ENCODE results near the gene ZDHHC9. TPM values are rescaled to one million over a fixed set of nuclear protein-coding genes. Genes with fewer than 3 reads are reported as not detected.

Gene ZDHHC9
- total RNA-seq, 5 donors from 2014 or later (not counting 1 experiment from before 2014, with no cell fraction given): 3.3 to 7.9 (median 7.3) TPM

- DNase-seq: no peak
- CTCF ChIA-PET: interaction anchor here (0.5 to 1.7 kb wide), 11 partner anchors 8 to 124 kb away, joined by 3 to 11 read pairs (median 4); no protein-coding TSS in a partner anchor
- Mint-ChIP-seq H3K36me3 (peaks cover 19% of the 10 kb centered on the region), H3K27ac (peak overlapping the region; percentile 84 to 97), H3K4me3 (peak overlapping the region; percentile 90 to 98 (median 94)), H3K9me3 (no peaks in the 10 kb centered on the region), H3K27me3 (no peaks in the 10 kb centered on the region), H3K4me1 (peaks cover 69 to 79% (median 72%) of the 10 kb centered on the region in 3 donors)
- H3K27ac ChIP-seq (ENCODE audit: low read length): peak overlapping the region; percentile 83
- no peaks in the 10 kb centered on the region for H3K9me3 ChIP-seq
- H3K4me3 ChIP-seq (ENCODE audit: control insufficient read depth in 1 of 2, extremely low read depth in 1 of 2, low read length in 1 of 2): peak overlapping the region; percentile 82 to 87
- peaks cover 29 to 73% of the 10 kb centered on the region in 2 experiments for H3K4me1 ChIP-seq (ENCODE audit: control insufficient read depth in 1 of 2, extremely low read depth in 1 of 2, insufficient read depth in 2 of 2, low read length in 2 of 2)
- peaks cover 0 to 35% of the 10 kb centered on the region in 2 donors for H3K36me3 ChIP-seq (ENCODE audit: control insufficient read depth in 2 of 2, extremely low read depth in 1 of 2, insufficient read depth in 1 of 2, low read length in 1 of 2)
- H3K27me3 ChIP-seq (replicated peaks in 1 of 2; ENCODE audit: control insufficient read depth in 2 of 2, extremely low read depth in 1 of 2, insufficient read depth in 2 of 2, low read length in 1 of 2): no peaks in the 10 kb centered on the region
- POLR2A ChIA-PET: interaction anchor here (0.6 to 1.5 kb wide), 6 partner anchors 8 to 379 kb away, joined by 3 to 7 read pairs (median 3); no protein-coding TSS in a partner anchor
- ATAC-seq (replicated peaks in 1 of 4): no peak
- WGBS (ENCODE audit: insufficient coverage): 0% methylated on average over 3 of the region's 6 CpGs
Measured at GRCh38 chrX:129780441-129781105, 63.1 kb downstream of the ZDHHC9 start.

DNA sequence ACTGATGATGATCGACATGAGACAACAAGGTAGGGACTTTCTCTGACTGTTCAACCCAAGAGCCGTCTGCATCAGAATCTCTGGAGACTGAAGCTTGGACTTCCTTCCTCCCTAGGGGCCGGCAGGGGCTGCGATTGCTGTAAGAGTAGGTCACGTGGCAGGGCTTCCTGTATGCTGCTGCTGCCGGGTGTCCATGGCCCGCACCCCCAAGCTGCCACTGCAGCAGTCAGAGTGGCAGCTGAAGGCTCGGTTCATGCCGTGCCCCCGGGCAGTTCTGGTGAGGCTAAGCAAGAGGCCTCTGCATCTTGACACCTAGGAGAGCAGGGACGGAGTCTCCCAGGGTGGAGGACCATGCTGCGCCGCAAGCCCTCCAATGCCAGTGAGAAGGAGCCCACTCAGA is 63.9 kb downstream of the ZDHHC9 start, which contains the start of gene SASH3:
TSS of gene SASH3 (plus strand) at position 203 of the 400 bp plus-strand sequence. CDS start at position 352, 149 bp downstream.
- Mint-ChIP-seq H3K4me3 (peak within 1 kb of the TSS; percentile 90 to 98 (median 94)), H3K4me1 (peaks cover 72 to 80% (median 74%) of the 10 kb centered on the region in 3 donors), H3K27ac (peak within 1 kb of the TSS; percentile 84 to 97), H3K27me3 (no peaks in the 10 kb centered on the region), H3K9me3 (no peaks in the 10 kb centered on the region), H3K36me3 (peaks cover 19% of the 10 kb centered on the region)
- H3K36me3 ChIP-seq (ENCODE audit: control insufficient read depth in 2 of 2, extremely low read depth in 1 of 2, insufficient read depth in 1 of 2, low read length in 1 of 2): peaks cover 0 to 31% of the 10 kb centered on the region in 2 donors
- ChIA-PET CTCF (interaction anchor here in 1 of 2 donors (1.0 to 1.1 kb wide), 2 partner anchors 10 to 20 kb away, joined by 3 read pairs; no protein-coding TSS in a partner anchor), POLR2A (interaction anchor here in 1 of 2 donors (1.2 kb wide), 1 partner anchor 10 kb away, joined by 3 read pairs; no protein-coding TSS in a partner anchor)
- H3K9me3 ChIP-seq: no peaks in the 10 kb centered on the region
- ATAC-seq (replicated peaks in 1 of 4): peak; percentile 30 to 46 (median 40)
- WGBS (ENCODE audit: insufficient coverage): 0% methylated on average over 7 of the region's 13 CpGs
- peaks cover 29 to 74% of the 10 kb centered on the region in 2 experiments for H3K4me1 ChIP-seq (ENCODE audit: control insufficient read depth in 1 of 2, extremely low read depth in 1 of 2, insufficient read depth in 2 of 2, low read length in 2 of 2)
- peak within 1 kb of the TSS; percentile 83 for H3K27ac ChIP-seq (ENCODE audit: low read length)
- peak within 1 kb of the TSS; percentile 82 to 87 for H3K4me3 ChIP-seq (ENCODE audit: control insufficient read depth in 1 of 2, extremely low read depth in 1 of 2, low read length in 1 of 2)
- DNase-seq: peak in 34 of 35 experiments; percentile 41 to 78 (median 60)
- no peaks in the 10 kb centered on the region for H3K27me3 ChIP-seq (replicated peaks in 1 of 2; ENCODE audit: control insufficient read depth in 2 of 2, extremely low read depth in 1 of 2, insufficient read depth in 2 of 2, low read length in 1 of 2)

DNA sequence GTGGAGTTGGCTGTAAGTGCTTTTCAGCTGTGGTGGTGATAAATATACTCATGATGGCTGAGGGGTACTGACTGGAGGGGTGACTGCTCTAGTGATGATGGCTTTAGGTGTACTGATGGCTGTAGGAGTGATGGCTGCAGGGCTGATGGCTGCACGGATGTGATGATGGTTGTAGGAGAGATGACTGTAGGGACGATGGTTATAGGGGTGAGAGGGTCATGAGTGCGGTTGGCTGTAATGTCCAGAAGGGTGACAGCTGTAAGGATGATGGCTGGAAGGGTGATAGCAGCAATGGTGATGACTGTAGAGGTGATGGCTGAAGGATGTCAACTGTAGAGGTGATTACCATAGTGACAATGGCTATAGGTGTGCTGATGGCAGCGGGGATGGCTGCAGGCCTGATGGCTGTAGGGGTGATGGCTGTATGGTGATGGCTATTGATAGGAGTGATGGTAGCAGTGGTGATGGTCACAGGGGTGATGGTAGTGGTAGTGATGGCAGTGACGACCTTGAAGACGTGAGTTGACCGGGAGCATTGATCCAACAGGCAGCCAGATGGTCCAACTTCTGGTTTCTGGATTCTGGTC is 64.5 kb downstream of the ZDHHC9 start:
- Histone ChIP-seq H3K27ac (ENCODE audit: low read length) (peak overlapping the region; percentile 83), H3K36me3 (ENCODE audit: control insufficient read depth in 2 of 2, extremely low read depth in 1 of 2, insufficient read depth in 1 of 2, low read length in 1 of 2) (peaks cover 0 to 26% of the 10 kb centered on the region in 2 donors), H3K4me1 (ENCODE audit: control insufficient read depth in 1 of 2, extremely low read depth in 1 of 2, insufficient read depth in 2 of 2, low read length in 2 of 2) (peaks cover 26 to 75% of the 10 kb centered on the region in 2 experiments), H3K9me3 (no peaks in the 10 kb centered on the region), H3K27me3 (replicated peaks in 1 of 2; ENCODE audit: control insufficient read depth in 2 of 2, extremely low read depth in 1 of 2, insufficient read depth in 2 of 2, low read length in 1 of 2) (no peaks in the 10 kb centered on the region), H3K4me3 (ENCODE audit: control insufficient read depth in 1 of 2, extremely low read depth in 1 of 2, low read length in 1 of 2) (peak overlapping the region; percentile 82 to 87)
- peaks cover 70 to 83% (median 73%) of the 10 kb centered on the region in 3 donors for H3K4me1 Mint-ChIP-seq
- POLR2A ChIA-PET: interaction anchor here in 1 of 2 donors (1.2 kb wide), 1 partner anchor 10 kb away, joined by 3 read pairs; no protein-coding TSS in a partner anchor
- DNase-seq: no peak
- peak overlapping the region; percentile 84 to 97 for H3K27ac Mint-ChIP-seq
- peak overlapping the region; percentile 90 to 98 (median 94) for H3K4me3 Mint-ChIP-seq
- peaks cover 14% of the 10 kb centered on the region for H3K36me3 Mint-ChIP-seq
- ATAC-seq (replicated peaks in 1 of 4): no peak
- no peaks in the 10 kb centered on the region for H3K27me3 Mint-ChIP-seq
- CTCF ChIA-PET: interaction anchor here in 1 of 2 donors (1.0 kb wide), 1 partner anchor 10 kb away, joined by 3 read pairs; no protein-coding TSS in a partner anchor
- H3K9me3 Mint-ChIP-seq: no peaks in the 10 kb centered on the region
- 50% methylated on average over 7 of the region's 7 CpGs for WGBS (ENCODE audit: insufficient coverage)

- ATAC-seq (replicated peaks in 1 of 4): peak; percentile 44 to 60 (median 48)
- Histone ChIP-seq H3K36me3 (ENCODE audit: control insufficient read depth in 2 of 2, extremely low read depth in 1 of 2, insufficient read depth in 1 of 2, low read length in 1 of 2) (peaks cover 0 to 10% of the 10 kb centered on the region in 2 donors), H3K27ac (ENCODE audit: low read length) (peak overlapping the region; percentile 83), H3K9me3 (no peaks in the 10 kb centered on the region), H3K27me3 (replicated peaks in 1 of 2; ENCODE audit: control insufficient read depth in 2 of 2, extremely low read depth in 1 of 2, insufficient read depth in 2 of 2, low read length in 1 of 2) (no peaks in the 10 kb centered on the region), H3K4me1 (ENCODE audit: control insufficient read depth in 1 of 2, extremely low read depth in 1 of 2, insufficient read depth in 2 of 2, low read length in 2 of 2) (peaks cover 35 to 76% of the 10 kb centered on the region in 2 experiments), H3K4me3 (ENCODE audit: control insufficient read depth in 1 of 2, extremely low read depth in 1 of 2, low read length in 1 of 2) (peak overlapping the region; percentile 42 to 66)
- Mint-ChIP-seq H3K4me3 (peak overlapping the region; percentile 73 to 98 (median 74)), H3K27ac (peak overlapping the region; percentile 84 to 97), H3K27me3 (no peaks in the 10 kb centered on the region), H3K9me3 (no peaks in the 10 kb centered on the region), H3K4me1 (peaks cover 72 to 81% (median 74%) of the 10 kb centered on the region in 3 donors), H3K36me3 (no peaks in the 10 kb centered on the region)
- 0% methylated on average over 11 of the region's 30 CpGs for WGBS (ENCODE audit: insufficient coverage)
- CTCF ChIA-PET: interaction anchor here in 1 of 2 donors (1.4 kb wide), 1 partner anchor 19 kb away, joined by 6 read pairs; no protein-coding TSS in a partner anchor
- POLR2A ChIA-PET: interaction anchor here in 1 of 2 donors (0.7 kb wide), 1 partner anchor 21 kb away, joined by 3 read pairs; no protein-coding TSS in a partner anchor
- DNase-seq: peak; percentile 59 to 87 (median 70)
Measured at GRCh38 chrX:129777218-129778030, 66.3 kb downstream of the ZDHHC9 start.

DNA sequence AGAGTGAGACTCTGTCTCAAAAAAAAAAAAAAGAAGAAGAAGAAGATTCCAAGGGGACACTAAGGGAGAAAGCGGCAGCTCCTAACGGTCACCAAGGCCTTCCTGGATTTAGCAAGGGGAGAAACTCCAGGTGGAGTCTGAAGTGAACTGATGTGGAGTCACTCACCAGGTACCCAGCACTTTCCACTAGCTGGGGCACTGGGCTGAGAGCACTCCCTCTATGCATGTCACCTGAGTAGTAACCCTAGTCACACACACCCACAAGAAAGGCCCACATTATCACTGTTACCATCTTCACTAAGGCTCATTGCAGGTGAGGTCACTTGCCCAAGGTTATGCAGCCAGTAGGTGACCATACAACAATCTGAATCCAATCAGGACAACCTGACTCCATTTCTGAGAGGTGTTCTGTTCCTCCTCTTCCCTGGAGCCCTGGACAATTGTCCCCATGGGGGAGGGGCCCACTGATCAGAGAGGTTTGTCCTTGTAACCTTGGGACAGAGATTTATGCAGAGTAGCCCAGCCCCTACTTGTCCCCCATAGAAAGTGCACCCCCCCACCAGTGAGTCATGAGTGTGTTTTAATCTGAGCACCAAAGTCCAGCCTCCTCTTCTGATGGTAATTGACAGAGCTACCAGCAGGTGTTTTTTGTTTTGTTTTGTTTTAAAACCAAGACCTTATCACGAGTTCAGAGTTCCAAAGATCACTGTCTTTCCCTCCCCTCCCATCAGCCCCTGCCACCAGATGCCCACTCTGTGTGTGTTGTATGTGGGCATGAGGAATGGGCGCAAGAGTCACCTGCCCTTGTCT is 69.8 kb downstream of the ZDHHC9 start:
- Histone ChIP-seq H3K27ac (ENCODE audit: low read length) (peak overlapping the region; percentile 49), H3K27me3 (replicated peaks in 1 of 2; ENCODE audit: control insufficient read depth in 2 of 2, extremely low read depth in 1 of 2, insufficient read depth in 2 of 2, low read length in 1 of 2) (no peaks in the 10 kb centered on the region), H3K36me3 (ENCODE audit: control insufficient read depth in 2 of 2, extremely low read depth in 1 of 2, insufficient read depth in 1 of 2, low read length in 1 of 2) (no peaks in the 10 kb centered on the region), H3K4me1 (ENCODE audit: control insufficient read depth in 1 of 2, extremely low read depth in 1 of 2, insufficient read depth in 2 of 2, low read length in 2 of 2) (peaks cover 50 to 96% of the 10 kb centered on the region in 2 experiments), H3K9me3 (no peaks in the 10 kb centered on the region), H3K4me3 (ENCODE audit: control insufficient read depth in 1 of 2, extremely low read depth in 1 of 2, low read length in 1 of 2) (no peak overlapping the region)
- peaks cover 78 to 86% (median 82%) of the 10 kb centered on the region in 3 donors for H3K4me1 Mint-ChIP-seq
- ATAC-seq (replicated peaks in 1 of 4): no peak
- peak overlapping the region; percentile 84 to 97 for H3K27ac Mint-ChIP-seq
- ChIA-PET POLR2A (no interaction called here), CTCF (interaction anchor here in 1 of 2 donors (1.8 to 2.0 kb wide), 2 partner anchors 8 to 14 kb away, joined by 5 to 11 read pairs; no protein-coding TSS in a partner anchor)
- H3K27me3 Mint-ChIP-seq: no peaks in the 10 kb centered on the region
- DNase-seq: no peak
- WGBS (ENCODE audit: insufficient coverage): no CpG with 5 or more reads among the region's 4 CpGs
- H3K4me3 Mint-ChIP-seq: peak overlapping the region in 1 of 3 donors; percentile 57
- no peaks in the 10 kb centered on the region for H3K9me3 Mint-ChIP-seq
- no peaks in the 10 kb centered on the region for H3K36me3 Mint-ChIP-seq
